HG03103 (cell line): ENCODE results near the gene RABEPK.
"Not testable (repeated sequence)": the region's sequence is repeated elsewhere in the genome, so short reads cannot be mapped to it uniquely, and the experiment has no call there.

Experiments
- ATAC-seq: cut with Tn5 transposase; IDR thresholded peaks from one replicate; pipeline ENCODE4 v1.9.1; 2021; ENCODE audit warnings: low read depth; ENCODE audit not compliant: unreplicated experiment

The RABEPK gene

GRCh38 chr9:125241863-125242739, 41.8 kb downstream of the RABEPK start:
- no peak for ATAC-seq

GRCh38 chr9:125243792-125244260, 43.5 kb downstream of the RABEPK start:
- no peak for ATAC-seq

- ATAC-seq, result no peak
Observed at GRCh38 chr9:125246261-125246667, 45.9 kb downstream of the RABEPK start.

- ATAC-seq, result no peak
Observed at GRCh38 chr9:125254231-125254630, 53.9 kb downstream of the RABEPK start.

- no peak for ATAC-seq
Observed at GRCh38 chr9:125255781-125256391, 55.5 kb downstream of the RABEPK start.

GRCh38 chr9:125258160-125258785, 57.9 kb downstream of the RABEPK start:
- no peak for ATAC-seq

GRCh38 chr9:125258832-125259534, 58.6 kb downstream of the RABEPK start:
- no peak for ATAC-seq

- no peak for ATAC-seq
Observed at GRCh38 chr9:125260561-125260960, 60.2 kb downstream of the RABEPK start.

GRCh38 chr9:125261501-125262293, 61.4 kb downstream of the RABEPK start, which contains the start of gene GAPVD1:
Gene GAPVD1, plus strand, starts transcription at chr9:125261826. Its CDS starts 37,096 bp downstream, at chr9:125298922.
- peak; percentile 95 for ATAC-seq

GRCh38 chr9:125262294-125262991, 62.1 kb downstream of the RABEPK start:
- ATAC-seq, result no peak

GRCh38 chr9:125264068-125264467, 63.7 kb downstream of the RABEPK start:
- ATAC-seq, result not testable (repeated sequence)

GRCh38 chr9:125268394-125269013, 68.2 kb downstream of the RABEPK start:
- ATAC-seq, result no peak

GRCh38 chr9:125269014-125269397, 68.7 kb downstream of the RABEPK start:
- ATAC-seq, result no peak

- ATAC-seq, result no peak
Observed at GRCh38 chr9:125271081-125271480, 70.7 kb downstream of the RABEPK start.

- ATAC-seq, result no peak
Observed at GRCh38 chr9:125272697-125273096, 72.4 kb downstream of the RABEPK start.

- no peak for ATAC-seq
Observed at GRCh38 chr9:125276771-125277170, 76.4 kb downstream of the RABEPK start.

GRCh38 chr9:125277411-125277810, 77.1 kb downstream of the RABEPK start:
- ATAC-seq, result no peak

- no peak for ATAC-seq
Observed at GRCh38 chr9:125280945-125281344, 80.6 kb downstream of the RABEPK start.
